AG04450 (cell line): ENCODE results near the gene TM4SF4. TPM values are rescaled to one million over a fixed set of nuclear protein-coding genes. Genes with fewer than 3 reads are reported as not detected.

Source experiments
- CTCF ChIA-PET: fragments of 300-600, 350-600 bp; formaldehyde crosslinking; extraction: SDS; loops from one replicate; lab custom pipeline; 2022; ENCODE audit warnings: antibody characterized with exemption, inconsistent platforms; lab: Charles Lee
- POLR2A ChIA-PET: fragments of 350-600 bp; formaldehyde crosslinking; extraction: SDS; loops from one replicate; lab custom pipeline; 2021; ENCODE audit warnings: antibody characterized with exemption, inconsistent platforms; lab: Yijun Ruan, JAX
- DNase-seq: peaks from one replicate; pipeline ENCODE4 v3.0.0-alpha.2; 2011; ENCODE audit warnings: low read depth, low spot score
- H3K27ac ChIP-seq: one replicate; pipeline ENCODE4 v1.5.1; 2012; ENCODE audit warnings: low read depth, low read length, control low read depth
- H3K27me3 ChIP-seq: one replicate; pipeline ENCODE4 v1.6.0; 2012; ENCODE audit warnings: low read length; ENCODE audit not compliant: control insufficient read depth, insufficient read depth
- H3K4me3 ChIP-seq: 2 replicates; pipeline ENCODE4 v1.5.1; 2011; ENCODE audit warnings: mild to moderate bottlenecking, low read depth, low read length, control low read depth
- H3K9me3 ChIP-seq: 2 replicates; pipeline ENCODE4 v1.5.1; 2012; ENCODE audit warnings: low read length; ENCODE audit not compliant: control insufficient read depth, insufficient read depth
- CTCF ChIP-seq: IDR thresholded peaks from 2 replicates; pipeline ENCODE4 v1.5.1; 2011; ENCODE audit warnings: low read depth, low read length, control low read depth, inconsistent platforms
- polyA plus RNA-seq: library from polyadenylated mRNA; depleted of rRNA; stranded (reverse); fragments of >200 nt; gene quantifications from 2 replicates; pipeline ENCODE4 v1.2.3, GENCODE V29; 2011

Gene TM4SF4
- polyA plus RNA-seq, 1 experiment = 0.32 TPM

GRCh38 chr3:149479621-149480325 is 5.3 kb downstream of the TM4SF4 start:
- POLR2A ChIA-PET = no interaction called here
- no peak for DNase-seq
- no peak overlapping the region for H3K27ac ChIP-seq

GRCh38 chr3:149480326-149481017 is 6.0 kb downstream of the TM4SF4 start:
- CTCF ChIA-PET = interaction anchor here (0.5 to 3.1 kb wide), 22 partner anchors 9 to 526 kb away, joined by 3 to 27 read pairs (median 4); partner anchors contain the start of gene TM4SF1
- no peak overlapping the region for H3K4me3 ChIP-seq
- peaks cover 3% of the 10 kb centered on the region for H3K9me3 ChIP-seq
- no peaks in the 10 kb centered on the region for H3K27me3 ChIP-seq
- H3K27ac ChIP-seq = no peak overlapping the region
- peak; percentile 98 for TF ChIP-seq CTCF
- peak; percentile 73 for DNase-seq
- POLR2A ChIA-PET = no interaction called here

More at GRCh38 chr3:149479621-149480325, 5.3 kb downstream of the TM4SF4 start:
- no peak overlapping the region for H3K4me3 ChIP-seq
- H3K9me3 ChIP-seq = peaks cover 3% of the 10 kb centered on the region
- CTCF ChIA-PET = interaction anchor here (0.5 to 3.1 kb wide), 22 partner anchors 10 to 525 kb away, joined by 3 to 27 read pairs (median 4); partner anchors contain the start of gene TM4SF1
- H3K27me3 ChIP-seq = no peaks in the 10 kb centered on the region
- no peak for TF ChIP-seq CTCF

- POLR2A ChIA-PET = no interaction called here
- CTCF ChIA-PET = interaction anchor here (0.6 to 3.1 kb wide), 14 partner anchors 8 to 526 kb away, joined by 3 to 27 read pairs (median 4); no protein-coding TSS in a partner anchor
- TF ChIP-seq CTCF = no peak
Measured at GRCh38 chr3:149481056-149481455, 6.6 kb downstream of the TM4SF4 start.

GRCh38 chr3:149481491-149481890 is 7.0 kb downstream of the TM4SF4 start:
- POLR2A ChIA-PET = no interaction called here
- Histone ChIP-seq H3K9me3 (no peaks in the 10 kb centered on the region), H3K4me3 (no peak overlapping the region), H3K27me3 (no peaks in the 10 kb centered on the region), H3K27ac (no peak overlapping the region)
- DNase-seq = no peak
- CTCF ChIA-PET = interaction anchor here (2.9 to 3.1 kb wide), 2 partner anchors 8 to 362 kb away, joined by 27 read pairs; no protein-coding TSS in a partner anchor
- no peak for TF ChIP-seq CTCF

More at GRCh38 chr3:149481056-149481455, 6.6 kb downstream of the TM4SF4 start:
- Histone ChIP-seq H3K27ac (no peak overlapping the region), H3K9me3 (no peaks in the 10 kb centered on the region), H3K4me3 (no peak overlapping the region), H3K27me3 (no peaks in the 10 kb centered on the region)
- DNase-seq = no peak
